Body of pancreas (tissue), 4 donors: ENCODE results near the gene ZNF79.

ENCODE experiments used
- POLR2A ChIP-seq, 3 donors: fragments of 450-650 bp; IDR thresholded peaks; one replicate each; pipeline ENCODE4 v1.6.1; 2016; ENCODE audit warnings: antibody characterized with exemption in 3 of 3, mild to moderate bottlenecking in 2 of 3
- TF ChIP-seq, protein P1 (sequence below), 7 experiments: fragments of 450-650 bp in 4 of 7; fragments of 200-600 bp in 3 of 7; sonication (generic) in 3 of 7; IDR thresholded peaks; one replicate each; pipeline ENCODE4 v1.5.1; 2016 to 2019; ENCODE audit warnings: antibody characterized with exemption in 7 of 7

GRCh38 chr9:127411122-127411521 lies 13.1 kb upstream of the ZNF79 start:
- TF ChIP-seq, protein P1, sequence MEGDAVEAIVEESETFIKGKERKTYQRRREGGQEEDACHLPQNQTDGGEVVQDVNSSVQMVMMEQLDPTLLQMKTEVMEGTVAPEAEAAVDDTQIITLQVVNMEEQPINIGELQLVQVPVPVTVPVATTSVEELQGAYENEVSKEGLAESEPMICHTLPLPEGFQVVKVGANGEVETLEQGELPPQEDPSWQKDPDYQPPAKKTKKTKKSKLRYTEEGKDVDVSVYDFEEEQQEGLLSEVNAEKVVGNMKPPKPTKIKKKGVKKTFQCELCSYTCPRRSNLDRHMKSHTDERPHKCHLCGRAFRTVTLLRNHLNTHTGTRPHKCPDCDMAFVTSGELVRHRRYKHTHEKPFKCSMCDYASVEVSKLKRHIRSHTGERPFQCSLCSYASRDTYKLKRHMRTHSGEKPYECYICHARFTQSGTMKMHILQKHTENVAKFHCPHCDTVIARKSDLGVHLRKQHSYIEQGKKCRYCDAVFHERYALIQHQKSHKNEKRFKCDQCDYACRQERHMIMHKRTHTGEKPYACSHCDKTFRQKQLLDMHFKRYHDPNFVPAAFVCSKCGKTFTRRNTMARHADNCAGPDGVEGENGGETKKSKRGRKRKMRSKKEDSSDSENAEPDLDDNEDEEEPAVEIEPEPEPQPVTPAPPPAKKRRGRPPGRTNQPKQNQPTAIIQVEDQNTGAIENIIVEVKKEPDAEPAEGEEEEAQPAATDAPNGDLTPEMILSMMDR (IDR thresholded peaks at IDR 0.05), result no peak
- no peak for TF ChIP-seq POLR2A (IDR thresholded peaks at IDR 0.05)
